OCI-LY3 (cell line): Measurements from ENCODE around the gene HSPA12B.

Experiments used
- EZH2phosphoT487 ChIP-seq: fragments of 200-600 bp; shearing (Covaris generic); IDR thresholded peaks from 2 replicates; pipeline ENCODE4 v1.6.1; 2018; ENCODE audit warnings: antibody characterized with exemption, mixed run types, low read depth
- TF ChIP-seq, protein P1 (sequence below): fragments of 200-600, 300-600 bp; sonication (generic); IDR thresholded peaks from 2 replicates; pipeline ENCODE4 v1.5.1; 2014; ENCODE audit warnings: antibody characterized with exemption, low read length, low read depth

DNA sequence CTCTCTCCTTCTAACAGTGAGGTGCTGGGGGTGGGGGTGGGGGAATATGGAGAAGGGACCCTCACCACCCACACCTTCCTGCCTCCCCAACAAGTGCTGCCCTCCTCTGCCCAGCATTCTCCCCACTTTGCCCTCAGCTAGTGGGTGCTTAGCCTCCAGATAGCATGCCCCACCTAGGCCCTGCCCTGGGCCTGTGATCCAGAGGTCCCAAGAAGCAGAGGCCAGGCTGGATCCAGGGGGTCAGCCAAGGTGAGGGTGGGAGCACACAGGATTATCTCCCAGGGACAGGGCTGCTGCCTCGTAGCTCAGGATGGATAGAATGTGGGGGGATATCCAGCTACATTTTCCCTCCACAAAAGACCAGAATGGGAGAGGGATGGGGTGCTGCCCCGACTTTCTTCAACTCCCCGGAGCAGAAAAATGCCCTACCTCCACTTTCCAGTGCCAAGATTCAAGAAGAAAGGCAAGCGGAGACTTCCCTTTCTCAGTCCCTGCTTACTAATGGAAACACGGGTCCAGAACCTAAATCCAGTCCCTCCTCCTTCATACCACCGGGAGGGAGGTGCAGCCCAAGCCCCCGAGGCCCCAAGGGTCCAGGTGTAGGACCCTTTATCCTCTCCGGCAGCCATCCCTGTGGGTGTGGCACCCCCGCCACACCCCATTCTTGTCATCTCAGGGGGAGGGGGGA, 34.1 kb downstream of the HSPA12B start:
- TF ChIP-seq, protein P1, sequence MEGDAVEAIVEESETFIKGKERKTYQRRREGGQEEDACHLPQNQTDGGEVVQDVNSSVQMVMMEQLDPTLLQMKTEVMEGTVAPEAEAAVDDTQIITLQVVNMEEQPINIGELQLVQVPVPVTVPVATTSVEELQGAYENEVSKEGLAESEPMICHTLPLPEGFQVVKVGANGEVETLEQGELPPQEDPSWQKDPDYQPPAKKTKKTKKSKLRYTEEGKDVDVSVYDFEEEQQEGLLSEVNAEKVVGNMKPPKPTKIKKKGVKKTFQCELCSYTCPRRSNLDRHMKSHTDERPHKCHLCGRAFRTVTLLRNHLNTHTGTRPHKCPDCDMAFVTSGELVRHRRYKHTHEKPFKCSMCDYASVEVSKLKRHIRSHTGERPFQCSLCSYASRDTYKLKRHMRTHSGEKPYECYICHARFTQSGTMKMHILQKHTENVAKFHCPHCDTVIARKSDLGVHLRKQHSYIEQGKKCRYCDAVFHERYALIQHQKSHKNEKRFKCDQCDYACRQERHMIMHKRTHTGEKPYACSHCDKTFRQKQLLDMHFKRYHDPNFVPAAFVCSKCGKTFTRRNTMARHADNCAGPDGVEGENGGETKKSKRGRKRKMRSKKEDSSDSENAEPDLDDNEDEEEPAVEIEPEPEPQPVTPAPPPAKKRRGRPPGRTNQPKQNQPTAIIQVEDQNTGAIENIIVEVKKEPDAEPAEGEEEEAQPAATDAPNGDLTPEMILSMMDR, result no peak
- TF ChIP-seq EZH2phosphoT487, result no peak
